ENCODE data around the gene PAX4. TPM values are rescaled to one million over a fixed set of nuclear protein-coding genes. Genes with fewer than 3 reads are reported as not detected.

Gene PAX4
- total RNA-seq, 1 experiment from 2014 or later = not detected

- no CpG with 5 or more reads among the region's 2 CpGs for WGBS (ENCODE audit: extremely low coverage, insufficient read length, low lambda C conversion rate)
- no peak overlapping the region for H4K8ac ChIP-seq (replicated peaks; ENCODE audit: insufficient read length, low read depth, low read length)
- no peak for DNase-seq
Measured at GRCh38 chr7:127655720-127656119, 37.8 kb upstream of the PAX4 start.

More at GRCh38 chr7:127655720-127656119, 37.8 kb upstream of the PAX4 start:
- Histone ChIP-seq H4K91ac (ENCODE audit: insufficient read length, low read depth, low read length) (no peak overlapping the region), H2BK12ac (ENCODE audit: insufficient read length, low read depth, low read length) (no peak overlapping the region), H2BK120ac (ENCODE audit: low read depth, low read length, poor library complexity, severe bottlenecking) (no peak overlapping the region), H3K14ac (ENCODE audit: insufficient read depth, low read length) (no peak overlapping the region), H2BK5ac (ENCODE audit: insufficient read length, low read length) (no peak overlapping the region), H4K20me1 (ENCODE audit: control insufficient read depth, insufficient read depth, insufficient read length) (no peaks in the 10 kb centered on the region), H3K4me1 (ENCODE audit: insufficient read depth, low read length) (peaks cover 3% of the 10 kb centered on the region; the same call in 1 of the 2 replicates), H2AFZ (ENCODE audit: low read length) (no peak overlapping the region), H4K5ac (ENCODE audit: insufficient read length, low read depth, low read length) (no peak overlapping the region), H3K79me2 (ENCODE audit: insufficient read depth, low read length) (peaks cover 63% of the 10 kb centered on the region; the same call in 1 of the 2 replicates), H2BK15ac (ENCODE audit: low read depth, low read length) (no peak overlapping the region), H3K4ac (ENCODE audit: low read depth, low read length) (no peak overlapping the region), H3K23me2 (ENCODE audit: insufficient read length, low read depth, low read length, poor library complexity, severe bottlenecking) (peaks cover 5% of the 10 kb centered on the region), H3K27me3 (ENCODE audit: insufficient read depth, low read length) (no peaks in the 10 kb centered on the region), H3K23ac (ENCODE audit: insufficient read length, low read depth, low read length) (no peak overlapping the region), H3K18ac (ENCODE audit: insufficient read length, low read depth, low read length) (no peak overlapping the region), H3K56ac (ENCODE audit: insufficient read length, low read depth, low read length) (no peak overlapping the region), H3K9me3 (ENCODE audit: control insufficient read depth, low read depth, low read length) (no peaks in the 10 kb centered on the region), H2BK20ac (ENCODE audit: low read depth, low read length, poor library complexity, severe bottlenecking) (no peak overlapping the region), H2AK5ac (ENCODE audit: insufficient read length, low read length) (no peak overlapping the region), H3T11ph (ENCODE audit: low read length) (no peak overlapping the region), H3K4me2 (ENCODE audit: insufficient read depth, insufficient read length, low read length) (peak overlapping the region; percentile 28), H3K9ac (ENCODE audit: extremely low read depth, insufficient read length, low read length) (no peak overlapping the region), H3K27ac (ENCODE audit: insufficient read length, low read depth, low read length) (no peak overlapping the region), H3K79me1 (ENCODE audit: insufficient read depth, low read depth, low read length, poor library complexity, severe bottlenecking) (peaks cover 3% of the 10 kb centered on the region)
- peaks cover 8 to 30% (median 13%) of the 10 kb centered on the region in 3 experiments for H3K36me3 Mint-ChIP-seq (ENCODE audit: insufficient read depth in 1 of 3, low read depth in 3 of 3)
- peak overlapping the region in 1 of 2 experiments; percentile 21; a peak in 1 of 5 replicates for H3K4me3 Mint-ChIP-seq
- H3K27ac Mint-ChIP-seq = peak overlapping the region in 1 of 3 experiments; percentile 28; a peak in 1 of 7 replicates
- no peaks in the 10 kb centered on the region for H3K27me3 Mint-ChIP-seq (ENCODE audit: low read depth)
- H3K4me1 Mint-ChIP-seq = peaks cover 43 to 45% of the 10 kb centered on the region in 2 experiments
- no peak for TF ChIP-seq CTCF (conservative IDR thresholded peaks at IDR 0.05)
- no peaks in the 10 kb centered on the region for H3K9me3 Mint-ChIP-seq
